HG02870 (cell line): Measurements from ENCODE around the gene ZNF780A.
A peak's percentile ranks its signal among the peaks of the same experiment; 100 is the strongest.
"Not testable (repeated sequence)": the region's sequence is repeated elsewhere in the genome, so short reads cannot be mapped to it uniquely, and the experiment has no call there.

Experiments used
- ATAC-seq: cut with Tn5 transposase; IDR thresholded peaks from one replicate; pipeline ENCODE4 v1.9.1; 2021; ENCODE audit warnings: mild to moderate bottlenecking, moderate library complexity; ENCODE audit not compliant: unreplicated experiment

Gene ZNF780A

DNA sequence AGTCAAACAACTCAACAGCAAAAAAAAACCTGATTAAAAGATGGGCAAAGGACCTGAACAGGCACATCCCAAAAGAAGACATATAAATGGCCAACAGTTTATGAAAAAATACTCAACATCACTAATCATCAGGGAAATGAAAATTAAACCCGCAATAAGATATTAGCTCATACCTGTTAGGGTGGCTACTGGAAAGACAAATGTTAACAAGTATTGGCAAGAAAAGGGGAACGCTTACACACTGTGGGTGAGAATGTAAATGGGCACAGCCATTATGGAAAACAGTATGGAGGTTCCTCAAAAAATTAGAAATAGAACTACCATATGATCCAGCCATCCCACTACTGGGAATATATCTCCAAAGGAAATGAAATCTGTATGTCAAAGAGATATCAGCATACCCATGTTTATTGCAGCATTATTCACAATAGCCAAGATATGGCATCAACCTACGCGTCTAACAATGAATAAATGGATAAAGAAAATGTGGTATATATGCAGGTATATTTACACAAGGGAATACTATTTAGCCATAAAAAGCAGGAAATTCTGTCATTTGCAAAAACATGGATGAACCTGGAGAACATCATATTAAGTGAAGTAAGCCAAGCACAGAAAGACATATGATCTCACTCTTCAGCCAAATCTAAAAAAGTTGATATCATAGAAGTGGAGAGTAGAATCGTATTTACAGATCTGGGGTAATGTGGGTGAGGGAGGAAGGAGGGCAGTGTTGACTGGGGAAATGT, 2.3 kb downstream of the ZNF780A start:
- ATAC-seq: no peak

DNA sequence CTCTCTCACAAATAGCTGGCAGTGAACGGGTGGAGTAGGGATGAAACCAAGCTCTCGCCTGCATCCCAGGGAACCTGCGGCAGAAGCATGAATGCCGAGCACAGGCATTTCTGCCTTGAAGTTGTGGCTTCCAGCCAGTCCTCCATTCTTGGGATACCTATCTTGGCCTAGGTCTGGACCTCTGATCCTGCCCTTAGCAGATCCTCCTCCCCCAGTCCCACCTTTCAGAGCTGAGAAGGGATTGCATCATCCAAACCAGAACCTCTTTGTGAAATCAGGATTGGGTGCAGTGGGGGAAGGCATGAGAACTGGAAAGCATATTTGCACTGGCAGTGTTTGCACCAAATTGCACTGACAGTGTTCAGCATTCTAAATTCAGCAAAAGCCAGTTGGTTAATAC, 5.8 kb downstream of the ZNF780A start:
- no peak for ATAC-seq

DNA sequence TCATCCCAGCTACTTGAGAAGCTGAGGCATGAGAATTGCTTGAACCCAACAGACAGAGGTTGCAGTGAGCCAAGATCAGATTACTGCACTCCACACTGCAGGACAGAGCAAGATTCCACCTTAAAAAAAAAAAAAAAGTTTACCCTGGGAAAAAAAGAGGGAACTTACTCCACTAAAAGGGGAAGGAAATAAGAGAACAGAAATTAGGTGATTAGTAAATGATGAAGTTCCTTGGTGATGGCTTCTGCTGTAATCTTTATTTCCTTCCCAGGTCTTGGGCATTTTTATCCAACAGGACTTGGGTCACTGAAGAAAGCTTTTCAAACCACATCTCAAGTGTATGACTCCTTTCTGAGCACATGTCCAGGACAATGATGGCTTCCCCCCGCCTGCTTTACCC, 9.3 kb downstream of the ZNF780A start:
- no peak for ATAC-seq

DNA sequence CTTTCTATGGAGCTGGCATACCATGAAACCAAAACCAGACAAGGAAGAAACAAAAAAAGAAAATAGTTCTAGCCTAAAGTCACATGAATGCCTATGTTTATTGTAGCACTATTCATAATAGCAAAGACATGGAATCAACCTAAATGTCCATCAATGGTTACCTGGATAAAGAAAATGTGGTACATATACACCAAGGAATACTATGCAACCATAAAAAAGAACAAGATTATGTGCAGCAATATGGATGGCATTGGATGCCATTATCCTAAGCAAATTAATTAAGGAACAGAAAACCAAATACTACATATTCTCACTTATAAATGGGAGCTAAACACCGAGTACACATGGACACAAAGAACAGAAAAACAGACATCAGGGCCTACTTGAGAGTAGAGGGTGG, 10.5 kb downstream of the ZNF780A start:
- no peak for ATAC-seq

DNA sequence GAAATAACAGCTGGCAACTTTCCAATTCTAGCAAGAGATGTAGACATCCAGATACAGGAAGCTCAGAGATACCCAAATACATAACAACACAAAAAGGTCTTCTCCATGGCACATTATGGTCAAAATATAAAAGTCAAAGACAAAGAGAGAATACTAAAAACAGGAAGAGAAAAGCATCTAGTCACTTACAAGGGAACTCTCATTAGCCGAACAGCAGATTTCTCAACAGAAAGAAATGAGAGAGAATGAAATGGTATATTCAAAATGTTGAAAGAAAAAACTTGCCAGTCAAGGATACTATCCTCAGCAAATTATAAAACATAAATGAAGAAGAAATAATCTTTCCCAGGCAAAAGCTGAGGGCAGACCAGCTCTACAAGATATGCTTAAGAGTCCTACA, 12.4 kb downstream of the ZNF780A start:
- ATAC-seq: no peak

DNA sequence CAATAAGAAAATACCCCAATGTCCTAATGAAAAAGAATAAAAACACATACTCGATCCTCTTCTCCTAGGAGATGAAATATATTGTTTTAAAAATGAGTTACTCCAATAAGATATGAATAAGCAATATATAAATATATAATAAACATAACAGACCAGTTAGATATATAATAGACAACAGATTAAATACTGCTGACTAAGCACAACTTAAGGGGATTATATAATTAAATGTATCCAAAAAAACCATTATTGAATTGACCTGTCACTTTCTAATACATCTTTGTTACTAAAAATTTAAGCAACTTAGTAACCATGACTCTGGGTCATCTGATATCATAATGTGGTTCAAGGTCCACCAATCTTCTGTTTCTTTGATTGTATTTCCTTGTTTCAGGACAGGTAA, 20.7 kb downstream of the ZNF780A start:
- no peak for ATAC-seq

DNA sequence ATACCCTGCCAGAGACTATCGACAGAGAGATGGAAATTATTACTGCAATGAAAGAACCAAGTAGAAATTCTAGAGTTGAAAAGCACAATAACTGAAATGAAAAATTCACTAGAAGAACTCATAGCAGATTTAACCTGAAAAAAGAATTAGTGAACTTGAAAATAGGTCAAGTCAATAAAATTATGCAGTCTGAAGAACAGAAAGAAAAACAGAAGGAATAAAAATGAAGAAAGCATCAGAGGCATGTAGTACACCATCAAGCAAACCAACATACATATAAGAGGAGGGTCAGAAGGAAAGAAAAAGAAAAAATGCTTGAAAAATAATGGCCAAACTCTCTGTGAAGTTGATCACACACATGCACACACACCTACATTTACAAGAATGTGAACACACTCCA, 31.1 kb downstream of the ZNF780A start:
- ATAC-seq: no peak

DNA sequence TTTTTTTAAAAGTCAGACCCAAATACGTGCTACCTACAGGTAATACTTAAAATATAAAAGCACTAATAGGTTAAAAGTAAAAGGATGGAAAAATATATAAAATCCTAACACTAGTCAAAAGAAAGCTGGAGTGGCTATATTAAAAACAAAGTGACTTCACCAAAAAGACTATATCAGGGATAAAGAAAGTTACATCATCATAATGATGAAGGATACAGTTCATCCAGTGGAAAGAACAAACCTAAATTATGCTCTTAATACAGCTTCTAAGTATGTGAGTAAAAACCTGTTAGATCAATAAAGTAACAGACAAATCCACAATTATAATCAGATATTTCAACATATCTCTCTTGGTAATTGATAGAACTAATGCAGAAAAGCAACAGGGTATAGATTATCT, 33.6 kb downstream of the ZNF780A start:
- no peak for ATAC-seq

DNA sequence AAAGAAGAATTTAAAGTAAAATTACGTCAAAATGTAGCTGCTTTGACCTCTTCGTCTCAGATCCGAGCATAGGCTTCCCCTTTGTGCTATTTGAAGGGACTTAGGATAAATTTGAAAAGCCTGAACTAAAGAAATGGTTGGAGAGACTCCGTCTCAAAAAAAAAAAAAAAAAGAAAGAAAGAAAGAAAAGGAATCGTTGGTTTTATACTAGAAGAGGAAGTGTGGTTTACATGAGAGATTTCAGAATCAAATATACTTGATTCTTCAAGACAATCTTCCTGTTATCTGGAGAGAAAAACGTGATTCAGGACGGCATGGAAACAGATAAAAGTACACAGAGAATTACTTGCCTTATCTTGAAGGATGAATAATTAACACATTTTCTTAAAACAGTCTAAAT, 34.2 kb downstream of the ZNF780A start:
- ATAC-seq: no peak

DNA sequence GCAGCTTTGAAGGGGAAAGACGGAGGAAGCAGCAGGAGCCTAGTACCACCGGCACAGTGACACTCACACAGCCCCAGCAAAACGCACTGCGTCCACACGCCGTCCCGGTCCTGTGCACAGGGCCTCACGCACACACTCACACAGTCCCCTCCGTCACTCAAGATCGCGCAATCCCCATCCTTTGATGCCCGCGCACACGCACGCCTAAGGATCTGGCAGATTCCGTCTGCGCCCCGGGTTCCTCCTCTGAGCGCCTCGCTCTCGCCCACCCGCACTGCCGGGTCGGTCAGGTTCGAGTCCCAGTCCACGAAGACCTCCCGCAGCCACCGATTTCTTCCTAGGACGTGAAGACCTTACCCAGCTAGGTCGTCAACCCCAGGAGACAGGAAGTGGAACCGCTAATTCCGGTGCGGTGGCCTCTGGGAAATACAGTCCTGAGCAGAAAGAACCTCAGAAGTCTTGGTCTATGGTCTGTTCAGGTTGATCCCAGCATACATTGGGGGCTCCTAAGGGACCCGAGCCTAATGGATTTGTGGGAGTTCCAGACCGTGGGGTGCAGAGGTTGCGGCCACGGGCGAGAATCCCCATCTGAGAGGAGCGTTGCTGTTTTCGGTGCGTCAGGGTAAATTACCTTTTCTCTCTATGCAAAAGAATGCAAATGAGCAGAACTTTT, 34.8 kb downstream of the ZNF780A start, which contains the start of gene ZNF780B:
Gene ZNF780B, minus strand, starts transcription at position 400 of the 673 bp plus-strand sequence. CDS start 5,899 bp downstream, outside the sequence.
- ATAC-seq: peak; percentile 65

DNA sequence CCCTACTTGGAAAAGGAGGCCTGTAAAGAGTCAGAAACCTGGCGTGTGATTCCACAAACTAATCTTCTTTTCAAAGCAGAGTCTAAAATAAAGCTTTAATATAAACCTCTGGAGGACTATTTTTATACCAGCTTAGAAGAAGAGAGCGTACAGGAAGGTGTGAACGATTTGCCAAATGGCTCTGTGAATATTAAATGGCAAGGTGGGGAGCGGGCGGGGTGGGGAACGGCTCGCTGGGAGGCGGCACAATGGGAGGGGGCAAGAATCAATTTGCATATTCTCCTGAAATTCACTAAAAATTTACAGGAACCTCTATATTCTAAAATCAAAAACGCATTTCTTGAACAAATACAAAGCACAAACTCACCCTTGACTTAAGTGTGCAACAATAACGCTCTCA, 35.7 kb downstream of the ZNF780A start:
- no peak for ATAC-seq

DNA sequence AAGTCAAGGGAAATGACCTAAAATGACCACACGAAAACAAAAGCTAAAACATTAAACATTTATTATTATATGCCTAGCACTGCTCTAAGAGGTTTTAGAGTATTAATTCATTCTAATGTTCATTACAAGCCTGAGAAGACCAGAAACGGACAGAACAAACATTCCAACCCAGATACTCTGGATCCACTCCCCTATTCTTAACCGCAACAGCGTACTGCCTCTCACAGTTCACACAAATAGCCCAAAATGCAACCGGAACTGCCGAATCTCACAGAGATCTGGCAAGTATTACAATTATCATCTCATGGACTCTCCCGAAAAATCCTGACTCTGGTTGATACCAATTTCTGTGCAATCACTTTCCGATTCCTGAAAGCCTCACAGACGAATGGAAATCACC, 36.1 kb downstream of the ZNF780A start:
- ATAC-seq: no peak

DNA sequence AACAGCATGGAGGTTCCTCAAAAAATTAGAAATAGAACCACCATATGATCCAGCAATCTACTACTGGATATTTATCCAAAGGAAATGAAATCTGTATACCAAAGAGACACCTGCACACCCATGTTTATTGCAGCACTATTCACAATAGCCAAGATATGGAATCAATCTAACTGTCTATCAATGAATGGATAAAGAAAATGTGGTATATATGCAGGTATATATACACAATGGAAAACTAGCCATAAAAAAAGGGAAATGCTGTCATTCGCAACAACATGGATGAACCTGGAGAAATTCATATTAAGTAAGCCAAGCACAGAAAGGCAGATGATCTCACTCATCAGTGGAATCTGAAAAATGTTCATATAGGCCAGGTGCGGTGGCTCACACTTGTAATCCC, 37.3 kb downstream of the ZNF780A start:
- no peak for ATAC-seq

DNA sequence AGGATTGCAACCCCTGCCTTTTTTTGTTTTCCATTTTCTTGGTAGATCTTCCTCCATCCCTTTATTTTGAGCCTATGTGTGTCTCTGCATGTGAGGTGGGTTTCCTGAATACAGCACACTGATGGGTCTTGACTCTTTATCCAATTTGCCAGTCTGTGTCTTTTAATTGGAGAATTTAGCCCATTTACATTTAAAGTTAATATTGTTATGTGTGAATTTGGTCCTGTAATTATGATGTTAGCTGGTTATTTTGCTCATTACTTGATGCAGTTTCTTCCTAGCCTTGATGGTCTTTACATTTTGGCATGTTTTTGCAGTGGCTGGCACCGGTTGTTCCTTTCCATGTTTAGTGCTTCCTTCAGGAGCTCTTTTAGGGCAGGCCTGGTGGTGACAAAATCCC, 49.0 kb downstream of the ZNF780A start:
- ATAC-seq: not testable (repeated sequence)

DNA sequence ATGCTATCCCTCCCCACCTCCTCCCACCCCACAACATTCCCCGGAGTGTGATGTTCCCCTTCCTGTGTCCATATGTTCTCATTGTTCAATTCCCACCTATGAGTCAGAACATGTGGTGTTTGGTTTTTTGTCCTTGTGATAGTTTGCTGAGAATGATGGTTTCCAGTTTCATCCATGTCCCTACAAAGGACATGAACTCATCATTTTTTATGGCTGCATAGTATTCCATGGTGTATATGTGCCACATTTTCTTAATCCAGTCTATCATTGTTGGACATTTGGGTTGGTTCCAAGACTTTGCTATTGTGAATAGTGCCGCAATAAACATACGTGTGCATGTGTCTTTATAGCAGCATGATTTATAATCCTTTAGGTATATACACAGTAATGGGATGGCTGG, 52.7 kb downstream of the ZNF780A start:
- not testable (repeated sequence) for ATAC-seq

DNA sequence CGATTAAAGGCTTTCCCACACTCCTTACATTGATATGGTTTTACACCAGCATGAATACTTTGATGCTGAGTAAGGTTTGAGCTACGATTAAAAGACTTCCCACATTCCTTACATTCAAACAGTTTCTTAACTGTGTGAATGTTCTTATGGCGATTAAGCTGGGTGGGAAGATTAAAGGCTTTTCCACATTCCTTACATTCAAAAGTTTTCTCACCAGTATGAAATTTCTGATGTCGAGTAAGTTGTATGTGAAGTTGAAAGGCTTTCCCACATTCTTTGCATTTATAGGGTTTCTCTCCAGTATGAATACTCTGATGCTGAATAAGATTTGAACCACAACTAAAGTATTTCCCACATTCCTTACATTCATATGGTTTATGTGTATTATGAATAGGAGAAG, 54.7 kb downstream of the ZNF780A start:
- no peak for ATAC-seq

DNA sequence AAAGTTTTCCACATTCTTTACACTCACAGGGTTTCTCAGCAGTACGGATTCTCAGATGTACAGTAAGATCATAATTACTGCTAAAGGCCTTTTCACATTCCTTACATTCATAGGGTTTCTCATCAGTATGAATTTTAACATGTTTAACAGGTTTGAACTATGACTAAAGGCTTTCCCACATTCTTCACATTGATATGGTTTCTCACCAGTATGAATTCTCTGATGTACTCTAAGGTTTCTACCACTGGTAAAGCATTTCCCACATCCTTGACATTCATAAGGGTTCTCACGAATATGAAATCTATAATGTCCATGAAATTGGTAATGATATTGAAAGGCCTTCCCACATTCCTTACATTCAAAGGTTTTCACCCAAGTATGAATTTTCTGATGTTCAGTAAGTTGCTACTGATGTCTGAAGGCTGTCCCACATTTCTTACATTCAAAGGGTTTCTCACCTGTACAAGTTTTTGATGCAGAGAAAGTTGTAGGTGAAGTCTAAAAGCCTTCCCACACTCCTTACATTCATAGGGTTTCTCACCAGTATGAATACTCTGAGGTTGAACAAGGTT, 56.7 kb downstream of the ZNF780A start:
- ATAC-seq: no peak

DNA sequence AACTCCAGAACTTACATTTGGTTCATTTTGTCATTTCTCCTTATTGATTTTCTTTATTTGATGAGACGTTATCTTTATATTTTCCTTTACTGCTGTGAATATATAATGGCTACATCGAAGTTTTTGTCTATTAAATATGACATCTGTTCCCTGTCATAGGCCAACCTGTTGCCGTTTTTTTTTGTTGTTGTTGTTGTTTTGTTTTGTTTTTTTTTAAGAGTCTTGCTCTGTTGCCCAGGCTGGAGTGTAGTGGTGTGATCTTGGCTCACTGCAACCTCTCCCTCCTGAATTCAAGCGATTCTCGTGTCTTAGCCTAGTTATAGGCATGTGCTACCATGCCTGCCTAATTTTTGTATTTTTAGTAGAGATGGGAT, 64.2 kb downstream of the ZNF780A start:
- ATAC-seq: no peak

DNA sequence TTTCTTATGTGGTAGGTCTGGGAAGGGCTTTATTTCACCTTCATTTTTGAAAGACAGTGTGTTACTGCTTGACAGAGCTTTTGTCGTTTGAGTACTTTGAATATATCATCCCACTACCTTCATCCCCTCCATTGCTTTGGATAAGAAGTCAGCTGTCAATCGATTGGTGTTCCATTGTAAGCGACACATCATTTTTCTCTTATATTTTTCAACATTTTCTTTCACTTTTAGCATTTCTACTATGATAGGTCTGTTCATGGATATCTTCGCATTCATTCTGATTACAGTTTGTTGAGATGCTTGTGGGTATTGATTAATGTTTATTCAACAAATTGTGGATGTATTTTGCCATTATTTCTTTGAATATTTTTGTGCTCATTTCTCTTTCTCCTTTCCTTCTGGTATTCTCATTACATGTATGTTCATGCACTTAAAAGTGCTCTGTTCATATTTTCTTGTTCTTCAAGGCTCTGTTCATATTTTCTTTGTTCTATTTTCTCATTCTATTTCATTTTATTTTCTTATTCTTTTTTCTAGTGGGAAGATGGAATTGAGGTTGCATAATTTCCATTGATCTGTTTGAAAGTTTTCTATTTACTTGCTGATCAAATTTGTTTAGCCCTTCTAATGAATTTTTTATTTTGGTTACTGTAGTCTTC, 64.7 kb downstream of the ZNF780A start:
- no peak for ATAC-seq

DNA sequence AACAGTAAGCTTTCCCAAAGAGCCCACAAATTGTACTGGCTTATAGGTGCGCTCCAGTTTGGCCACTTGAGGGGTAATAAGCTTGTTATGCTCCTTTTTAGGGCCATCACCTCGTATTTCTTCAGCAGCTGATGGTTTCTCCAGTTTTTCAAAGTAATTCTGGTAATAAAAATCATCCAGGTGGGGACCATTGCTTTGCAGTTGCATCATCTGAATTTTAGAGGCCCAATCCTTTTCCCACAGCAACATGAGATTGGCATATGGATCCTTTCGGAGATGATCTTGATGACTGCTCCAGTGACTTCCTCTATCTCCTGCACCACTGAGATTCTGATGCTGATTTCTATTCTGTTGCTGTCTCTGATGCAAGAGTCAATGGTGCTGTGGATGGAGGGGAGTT, 66.8 kb downstream of the ZNF780A start:
- ATAC-seq: no peak
